T1000 (cell line): ENCODE results near the gene MNX1.

ENCODE experiments used
- DNase-seq: peaks from one replicate; lab custom pipeline; 2025; ENCODE audit warnings: mixed read lengths; lab: John Stamatoyannopoulos, UW

MNX1 gene

GRCh38 chr7:157002819-157003421, 7.5 kb downstream of the MNX1 start:
- no peak for DNase-seq

GRCh38 chr7:157001920-157002818, 8.3 kb downstream of the MNX1 start:
- DNase-seq = no peak

GRCh38 chr7:157000741-157001653, 9.5 kb downstream of the MNX1 start:
- no peak for DNase-seq

- no peak for DNase-seq
Measured at GRCh38 chr7:156999958-157000726, 10.3 kb downstream of the MNX1 start.

GRCh38 chr7:156998988-156999957, 11.2 kb downstream of the MNX1 start:
- no peak for DNase-seq

GRCh38 chr7:156994417-156994816, 16.0 kb downstream of the MNX1 start:
- DNase-seq = no peak

- DNase-seq = no peak
Measured at GRCh38 chr7:156993925-156994235, 16.6 kb downstream of the MNX1 start.

GRCh38 chr7:156993021-156993924, 17.2 kb downstream of the MNX1 start:
- DNase-seq = no peak

GRCh38 chr7:156989766-156990535, 20.5 kb downstream of the MNX1 start:
- no peak for DNase-seq

- DNase-seq = no peak
Measured at GRCh38 chr7:156988343-156989185, 21.9 kb downstream of the MNX1 start.

- no peak for DNase-seq
Measured at GRCh38 chr7:156986378-156986777, 24.1 kb downstream of the MNX1 start.

GRCh38 chr7:156985101-156985992, 25.1 kb downstream of the MNX1 start:
- DNase-seq = no peak

GRCh38 chr7:156984174-156984891, 26.1 kb downstream of the MNX1 start:
- no peak for DNase-seq

- no peak for DNase-seq
Measured at GRCh38 chr7:156979711-156980110, 30.8 kb downstream of the MNX1 start.

GRCh38 chr7:156979007-156979606, 31.4 kb downstream of the MNX1 start:
- no peak for DNase-seq

- no peak for DNase-seq
Measured at GRCh38 chr7:156975620-156976019, 34.8 kb downstream of the MNX1 start.
